Stimulated activated CD4-positive, alpha-beta T cell treated with anti-CD3 and anti-CD28 coated beads, TNF-alpha, amount 100 ng/mL, for 1 hour (primary cell): ENCODE measurements around the gene TRIM31.

Experiments
- DNase-seq, 3 donors: peaks; one replicate each; pipeline ENCODE4 v3.0.0-alpha.2; 2020; ENCODE audit warnings: low read depth in 3 of 3, low spot score in 1 of 3

TRIM31 gene

DNA sequence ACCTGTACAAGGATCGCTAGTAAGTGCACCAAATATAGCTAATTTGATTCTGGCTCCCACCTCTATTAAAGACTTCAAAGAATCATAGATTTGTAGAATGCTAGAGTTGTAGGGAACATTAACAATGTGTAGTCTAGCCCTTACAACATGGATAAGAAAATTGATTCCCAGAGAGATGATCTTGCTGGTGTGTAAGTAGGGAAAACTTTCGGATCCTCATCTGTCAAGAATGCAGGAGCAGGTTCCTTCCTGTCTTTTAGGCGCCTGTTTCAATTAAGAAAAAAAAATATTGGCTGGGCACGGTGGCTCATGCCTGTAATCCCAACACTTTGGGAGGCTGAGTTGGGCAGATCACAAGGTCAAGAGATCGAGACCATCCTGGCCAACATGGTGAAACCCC is 25.0 kb downstream of the TRIM31 start:
- no peak for DNase-seq

DNA sequence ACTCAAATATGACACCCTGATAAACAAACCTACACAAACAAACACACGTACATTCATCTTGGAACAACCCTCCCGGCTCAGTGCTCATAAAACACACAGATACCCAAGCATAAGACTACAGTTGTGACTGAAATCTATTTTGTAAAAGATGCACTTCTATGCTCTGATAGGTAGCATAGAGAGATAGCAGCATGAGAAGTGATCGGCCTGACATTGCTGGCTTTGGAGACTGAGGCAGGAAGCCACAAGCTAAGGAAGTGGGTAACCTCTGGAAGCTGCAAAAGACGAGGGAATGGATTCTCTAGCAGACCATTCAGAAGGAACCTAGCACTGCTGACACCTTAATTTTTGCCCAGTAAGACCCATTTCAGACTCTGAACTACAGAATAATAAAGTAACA is 35.7 kb downstream of the TRIM31 start:
- DNase-seq: no peak

DNA sequence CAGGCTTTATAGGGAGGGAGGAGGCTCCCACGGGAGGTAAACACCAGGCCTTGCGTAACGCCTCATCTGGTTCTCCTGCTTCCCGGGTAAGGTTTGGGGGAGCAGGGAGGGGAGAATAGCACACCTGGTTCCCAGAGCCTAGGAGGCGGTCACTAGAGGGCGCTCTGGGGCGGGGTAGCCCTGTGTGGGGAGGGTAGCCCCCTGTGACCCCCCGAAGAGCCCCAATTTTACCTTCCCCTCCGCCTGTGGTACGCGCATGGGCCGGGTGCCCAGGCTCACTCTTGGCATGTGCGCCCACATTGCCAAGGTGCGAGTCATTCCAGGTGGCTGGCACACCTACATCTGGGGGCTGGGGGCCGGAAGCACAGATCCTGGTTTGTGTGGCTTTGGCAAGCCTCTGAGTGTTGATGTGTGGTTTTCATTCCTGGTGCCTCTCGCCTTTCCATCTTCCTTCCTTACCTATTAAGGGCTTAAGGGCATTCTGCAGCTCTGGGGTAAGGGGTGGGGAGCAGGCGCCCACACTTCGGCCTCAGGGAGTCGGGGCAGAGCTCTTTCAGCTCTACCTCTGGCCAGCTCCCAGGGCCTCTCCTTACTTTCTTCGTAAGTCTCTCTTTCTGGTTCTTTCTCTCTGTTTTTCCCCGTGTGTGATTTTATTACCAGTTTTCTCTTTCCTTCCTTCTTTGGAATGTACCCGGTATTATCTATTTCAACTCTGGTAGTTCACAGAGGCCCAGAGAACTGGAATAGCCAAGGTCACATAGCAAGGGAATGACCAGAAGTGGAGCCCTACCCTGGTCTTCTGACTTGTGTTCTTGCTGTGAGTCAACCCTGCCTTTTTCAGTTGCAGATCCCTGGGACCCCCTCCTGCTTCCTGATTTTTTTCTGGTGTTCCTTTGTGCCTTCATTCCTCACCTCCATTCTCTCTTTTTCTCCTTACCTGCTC is 36.8 kb downstream of the TRIM31 start:
- no peak for DNase-seq

DNA sequence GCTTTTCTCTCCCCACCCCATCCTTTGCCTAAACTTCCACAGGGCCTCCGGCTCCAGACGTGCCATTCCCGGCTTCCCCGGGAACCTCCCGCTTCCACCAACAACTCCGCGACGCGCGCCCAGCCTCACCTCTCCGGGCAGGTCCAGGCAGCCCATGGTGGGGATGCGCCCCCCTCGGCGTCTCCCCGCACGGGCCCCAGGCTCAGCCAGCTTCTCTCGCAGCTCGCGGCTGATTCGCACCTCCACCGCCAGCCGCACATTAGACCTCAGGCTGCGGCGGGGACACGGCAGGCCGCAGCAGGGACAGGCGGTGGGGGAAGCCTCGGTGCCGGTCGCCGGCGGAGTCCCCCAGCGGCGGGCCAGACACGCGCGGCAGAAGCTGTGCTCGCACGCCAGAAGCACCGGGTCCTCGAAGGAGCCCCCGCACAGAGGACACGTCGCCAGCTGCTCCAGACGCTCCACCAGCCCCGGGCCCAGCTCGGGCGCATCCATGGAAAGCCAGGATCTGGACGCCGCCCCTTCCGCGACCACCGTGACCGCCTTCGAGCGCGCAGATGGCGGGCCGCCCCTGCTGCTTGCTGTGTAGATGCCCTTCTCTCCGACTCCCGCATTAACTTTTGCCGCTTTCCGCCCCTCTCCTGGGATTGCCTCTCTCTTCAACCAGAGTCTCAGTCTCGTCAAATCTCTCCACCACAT is 37.6 kb downstream of the TRIM31 start, which contains the start of gene RNF39:
TSS of gene RNF39 (minus strand) at position 676 of the 696 bp plus-strand sequence. CDS start at position 492, 184 bp downstream.
- no peak for DNase-seq

DNA sequence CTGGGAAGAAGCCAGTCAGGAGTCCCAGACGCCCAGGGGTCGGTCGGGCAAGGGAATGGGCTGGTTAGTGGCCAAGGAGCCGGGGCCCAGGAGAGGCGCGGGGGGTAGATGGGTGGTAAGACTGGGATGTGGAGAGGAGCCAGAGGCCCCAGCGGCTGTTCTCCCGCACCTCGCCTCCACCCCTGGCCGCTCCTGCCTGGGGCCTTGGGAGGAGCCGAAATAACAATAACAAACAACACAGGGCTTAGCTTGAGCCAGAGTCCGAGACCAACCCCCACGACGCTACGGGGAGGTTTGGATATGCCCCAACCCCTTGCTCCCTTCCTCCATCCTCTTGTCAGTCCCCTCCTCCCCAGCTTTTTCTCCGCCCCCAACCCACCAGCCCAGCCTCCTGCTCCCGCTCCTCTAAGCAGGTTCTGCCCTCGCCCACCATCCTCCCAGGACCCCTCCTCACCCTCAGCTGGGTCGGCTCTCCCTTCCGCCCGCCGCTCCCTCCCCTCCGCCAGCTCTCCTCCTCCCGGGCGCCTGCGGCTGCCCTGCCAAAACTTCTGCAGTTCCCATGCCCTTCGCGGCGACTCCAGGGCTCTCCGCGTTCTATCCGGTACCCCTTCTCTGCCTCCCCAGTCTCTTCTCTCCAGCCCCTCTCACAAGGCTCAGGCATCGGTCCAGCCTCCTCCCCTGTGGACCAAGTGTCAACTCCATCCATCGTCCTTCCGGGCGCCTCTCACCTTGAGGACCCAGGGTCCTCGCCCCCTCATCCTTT is 38.4 kb downstream of the TRIM31 start:
- DNase-seq: no peak

DNA sequence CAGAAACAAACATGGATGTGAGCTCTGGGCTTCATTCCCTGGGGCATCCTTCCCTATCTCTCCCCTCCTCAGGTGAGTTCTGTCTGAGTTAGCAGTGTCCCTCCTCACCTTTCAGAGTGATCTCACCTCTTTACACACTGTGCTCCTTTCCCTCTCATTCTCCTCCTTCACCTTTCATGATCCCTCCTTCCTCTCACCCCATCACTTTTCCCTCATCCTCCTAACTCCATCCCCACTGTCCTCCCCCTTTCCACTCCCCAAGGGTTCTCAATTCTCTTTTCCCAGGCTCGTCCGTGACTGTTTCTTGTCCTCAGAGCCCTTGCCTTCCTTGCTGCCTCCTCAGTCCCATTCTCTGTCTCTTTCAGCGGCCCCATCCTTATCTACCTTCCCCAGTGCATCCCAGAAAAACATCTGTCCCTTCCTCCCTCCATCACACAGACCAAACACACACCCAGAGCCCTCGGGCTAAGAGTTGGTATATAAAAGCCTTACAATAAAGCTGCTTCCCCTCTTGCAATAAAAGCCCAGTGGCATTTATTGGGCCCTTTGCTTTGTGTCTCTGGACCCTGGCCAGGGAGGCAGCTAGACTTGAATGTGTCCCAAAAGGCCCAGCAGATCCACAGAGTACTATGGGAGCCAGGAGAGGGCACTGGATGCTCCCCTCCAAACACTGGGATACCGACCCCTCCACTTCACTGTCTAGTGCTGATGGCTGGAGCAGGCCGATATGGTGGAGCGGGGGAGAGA is 39.2 kb downstream of the TRIM31 start:
- no peak for DNase-seq

DNA sequence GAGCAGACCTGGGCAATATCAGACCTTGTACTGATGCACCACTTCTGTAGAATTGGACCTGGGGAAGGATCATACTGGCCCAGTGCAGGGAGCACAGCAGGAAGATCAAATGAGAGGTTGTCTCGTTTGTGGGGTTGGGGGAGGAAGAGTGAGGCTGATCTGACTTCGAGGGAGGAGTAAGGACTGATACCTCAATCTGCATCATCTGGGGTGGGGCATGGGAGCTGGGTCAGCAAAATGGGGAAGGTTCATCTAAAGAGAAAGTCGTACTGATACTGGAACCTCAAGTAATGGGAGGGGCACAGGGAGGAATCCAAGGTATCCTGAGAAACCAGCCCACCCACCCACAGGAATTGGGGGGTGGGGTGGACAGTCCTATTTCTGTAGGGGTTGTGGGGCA is 41.0 kb downstream of the TRIM31 start:
- DNase-seq: no peak

DNA sequence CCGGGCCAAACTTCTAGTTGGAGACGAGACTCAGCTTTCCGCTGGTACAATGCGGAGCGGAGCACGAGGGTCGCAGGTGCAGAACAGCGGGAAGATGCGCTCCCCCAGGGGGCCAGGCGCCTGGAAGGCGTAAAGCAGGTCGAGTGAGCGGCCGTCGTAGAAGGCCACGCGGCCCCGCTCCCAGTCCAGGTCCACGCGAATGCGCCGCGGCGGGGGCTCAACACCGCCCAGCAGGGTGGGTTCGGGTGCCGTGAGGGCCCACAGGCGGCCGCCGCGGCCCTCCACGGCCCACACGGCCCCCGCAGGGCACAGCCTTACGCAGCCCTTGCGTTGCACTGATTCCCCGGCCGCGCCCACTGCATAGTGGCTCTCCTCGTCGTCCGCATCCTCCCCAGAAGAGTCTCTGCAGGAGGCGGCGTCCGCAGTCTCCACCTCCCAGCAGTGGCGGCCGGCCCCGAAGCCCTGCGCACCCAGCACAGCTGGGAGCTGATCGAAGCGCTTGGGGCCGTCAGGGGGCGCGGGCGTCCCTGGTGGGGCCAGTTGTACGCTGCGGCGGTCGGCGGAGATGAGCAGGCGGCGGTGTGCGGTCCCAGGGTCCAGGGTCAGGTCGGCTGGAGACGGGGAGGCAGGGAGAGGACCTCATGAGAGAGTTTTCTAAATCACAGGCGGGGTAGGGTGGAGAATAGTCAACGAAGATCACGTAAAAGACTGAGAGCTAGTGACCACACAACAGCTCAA is 41.6 kb downstream of the TRIM31 start:
- no peak for DNase-seq

DNA sequence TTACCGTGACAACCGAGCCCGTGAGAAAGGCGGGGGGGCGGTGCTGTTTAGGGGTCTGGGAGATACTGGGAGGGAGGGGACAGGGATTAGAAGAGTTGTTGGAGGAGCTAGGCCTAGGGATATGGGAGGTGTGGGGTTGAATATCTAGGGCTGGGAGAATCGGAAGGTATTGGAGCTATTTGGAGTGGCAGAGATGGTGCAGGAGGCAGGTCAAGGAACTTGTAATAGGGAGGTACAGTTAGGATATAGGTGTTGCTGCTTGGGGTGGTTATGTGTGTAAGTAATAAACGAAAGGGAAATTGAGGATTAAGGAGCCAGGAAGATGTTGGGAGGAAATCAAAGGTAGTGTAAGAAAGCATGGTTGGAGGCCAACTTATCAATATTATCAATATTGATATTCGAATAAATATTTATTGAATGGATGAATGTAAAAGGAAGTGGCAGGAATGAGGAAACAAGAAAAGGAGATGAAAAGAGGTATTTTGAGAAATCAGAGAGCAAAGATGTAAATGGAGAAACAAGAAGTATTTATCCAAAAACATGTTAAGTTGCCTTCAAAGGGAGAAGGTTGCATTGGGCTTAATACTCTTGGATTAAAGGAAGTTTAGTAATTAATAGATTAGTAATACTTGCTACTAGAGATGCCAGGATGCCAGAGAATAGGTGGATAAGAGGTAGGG is 45.3 kb downstream of the TRIM31 start:
- no peak for DNase-seq

DNA sequence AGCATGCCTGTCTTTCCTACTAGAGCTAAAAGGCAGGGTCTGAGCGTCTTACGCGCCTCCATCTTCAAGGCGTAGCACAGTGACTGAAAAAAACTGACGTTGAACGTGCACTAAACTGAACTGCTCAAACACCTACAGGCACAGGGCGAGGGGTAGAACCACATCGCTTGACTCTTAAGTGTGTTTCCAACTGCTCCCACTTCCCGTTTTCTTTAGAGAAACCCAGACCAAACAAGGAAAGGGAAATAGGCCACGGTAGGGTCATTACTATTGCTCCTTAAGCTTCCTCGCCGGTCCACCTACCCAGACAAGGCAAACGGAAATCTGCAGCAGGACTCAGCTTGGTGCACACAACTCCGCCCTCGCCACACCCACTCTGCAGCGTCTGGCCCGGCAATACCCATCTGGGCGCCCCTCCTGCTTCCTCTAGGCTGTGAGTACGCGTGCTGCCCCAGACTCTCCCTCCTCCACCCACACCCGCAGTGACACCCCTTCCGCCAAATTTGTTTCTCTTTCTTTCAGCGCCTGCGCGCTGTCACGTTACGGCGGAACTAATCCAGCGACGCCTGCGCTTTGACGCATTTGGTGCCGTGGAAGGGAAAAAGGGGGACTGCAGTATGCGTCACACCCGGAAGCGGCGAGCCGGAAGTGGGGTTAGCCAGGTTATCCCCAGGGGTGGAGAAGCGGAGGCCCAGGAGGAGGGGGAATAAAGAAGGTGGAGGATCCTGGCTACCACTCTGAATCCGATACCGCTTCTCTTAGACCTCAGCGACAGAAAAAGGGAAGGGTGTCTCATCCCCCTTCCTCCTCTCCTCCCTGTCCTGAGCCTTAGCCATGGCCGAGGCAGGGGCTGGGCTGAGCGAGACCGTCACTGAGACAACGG is 46.1 kb downstream of the TRIM31 start, which contains the start of gene PPP1R11:
TSS of gene PPP1R11 (plus strand) at position 622 of the 883 bp plus-strand sequence. CDS start at position 835, 213 bp downstream.
- peak; percentile 93 to 98 (median 97) for DNase-seq

DNA sequence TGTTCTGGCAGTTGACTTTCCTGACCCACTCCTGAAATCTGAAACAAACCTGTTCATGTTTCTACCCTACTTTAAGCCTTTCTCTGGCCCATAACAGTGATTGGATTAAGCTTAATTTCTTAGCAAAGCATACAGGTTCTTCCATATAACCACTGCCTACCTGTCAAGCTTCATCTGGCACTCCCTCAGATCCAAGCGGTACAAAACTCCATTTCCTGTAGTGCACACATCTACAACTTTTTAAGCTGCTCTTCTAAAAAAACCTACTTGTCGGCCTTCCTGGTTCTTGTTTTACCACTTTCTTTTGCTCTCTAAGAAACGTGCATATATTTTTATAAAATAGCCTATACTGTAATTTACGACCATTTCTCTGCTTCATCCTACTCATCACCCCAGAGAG is 46.8 kb downstream of the TRIM31 start:
- no peak for DNase-seq

DNA sequence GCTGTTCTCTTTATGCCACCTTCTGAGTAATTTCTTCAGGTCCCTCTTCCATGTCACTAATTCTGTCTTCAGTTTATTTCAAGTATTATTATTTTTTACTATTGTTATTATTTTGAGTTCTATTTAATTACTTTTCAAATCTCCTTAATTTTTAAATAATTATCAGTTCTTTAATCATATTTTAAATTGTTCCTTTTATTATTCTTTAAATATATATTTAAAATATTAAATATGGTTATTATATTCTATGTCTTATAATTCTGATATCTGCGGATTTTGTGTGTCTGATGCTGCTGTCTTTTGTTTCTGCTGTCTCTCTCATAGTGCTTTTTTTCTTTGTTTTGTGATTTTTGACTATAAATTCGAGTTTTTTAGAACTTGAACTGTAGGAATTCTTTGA is 49.6 kb downstream of the TRIM31 start:
- DNase-seq: no peak

DNA sequence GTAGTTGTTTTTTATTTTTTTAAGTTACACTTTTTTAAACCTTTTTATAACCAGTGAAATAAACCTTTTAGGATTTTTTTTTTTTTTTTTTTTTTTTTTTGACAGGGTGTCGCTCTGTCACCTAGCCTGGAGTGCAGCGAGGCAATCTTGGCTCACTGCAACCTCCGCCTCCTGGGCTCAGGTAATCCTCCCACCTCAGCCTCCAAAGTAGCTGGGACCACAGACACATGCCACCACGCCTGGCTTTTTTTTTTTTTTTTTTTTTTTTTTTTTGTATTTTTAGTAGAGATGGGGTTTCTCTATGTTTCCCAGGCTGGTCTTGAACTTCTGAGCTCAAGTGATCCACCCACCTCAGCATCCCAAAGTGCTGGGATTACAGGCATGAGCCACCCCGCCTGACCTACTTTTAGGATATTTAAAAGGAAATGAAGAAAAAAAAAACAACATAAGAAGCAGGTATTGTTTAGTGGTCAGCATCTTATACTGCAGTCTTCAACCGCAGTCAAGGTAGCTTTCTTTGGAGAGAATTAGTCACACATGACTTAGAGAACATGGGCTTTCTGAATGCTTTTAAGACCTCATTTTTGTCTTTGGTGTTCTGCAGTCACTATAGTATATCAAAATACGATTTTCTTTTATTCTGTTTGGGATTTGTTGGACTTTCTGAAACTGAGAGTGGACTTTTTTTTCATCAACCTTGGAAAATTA is 50.3 kb downstream of the TRIM31 start:
- no peak for DNase-seq

DNA sequence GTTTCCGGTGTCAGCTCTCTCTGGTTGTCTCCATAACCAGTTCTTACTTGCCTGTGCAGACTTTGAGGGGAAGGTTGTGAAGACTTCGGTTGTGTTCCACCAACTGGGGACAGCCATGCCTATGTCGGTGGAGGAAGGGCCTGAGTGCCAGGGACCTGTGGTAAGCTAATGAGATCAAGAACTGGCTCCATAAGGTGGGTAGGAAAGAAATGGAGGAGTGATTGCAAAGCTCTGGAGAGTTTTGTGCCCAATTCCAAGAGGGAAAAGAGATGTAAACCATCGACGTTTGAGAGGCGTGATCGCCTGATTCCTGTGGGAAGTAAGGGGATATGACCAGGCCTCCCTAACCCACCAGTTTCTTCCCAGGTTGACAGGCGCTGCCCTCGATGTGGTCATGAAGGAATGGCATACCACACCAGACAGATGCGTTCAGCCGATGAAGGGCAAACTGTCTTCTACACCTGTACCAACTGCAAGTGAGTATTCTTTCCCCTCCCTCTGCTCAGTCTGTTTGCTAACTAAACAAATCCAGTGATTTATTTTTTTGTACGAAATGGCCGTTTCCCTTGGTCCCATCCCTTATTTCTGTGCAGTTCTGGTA is 50.9 kb downstream of the TRIM31 start:
- no peak for DNase-seq

DNA sequence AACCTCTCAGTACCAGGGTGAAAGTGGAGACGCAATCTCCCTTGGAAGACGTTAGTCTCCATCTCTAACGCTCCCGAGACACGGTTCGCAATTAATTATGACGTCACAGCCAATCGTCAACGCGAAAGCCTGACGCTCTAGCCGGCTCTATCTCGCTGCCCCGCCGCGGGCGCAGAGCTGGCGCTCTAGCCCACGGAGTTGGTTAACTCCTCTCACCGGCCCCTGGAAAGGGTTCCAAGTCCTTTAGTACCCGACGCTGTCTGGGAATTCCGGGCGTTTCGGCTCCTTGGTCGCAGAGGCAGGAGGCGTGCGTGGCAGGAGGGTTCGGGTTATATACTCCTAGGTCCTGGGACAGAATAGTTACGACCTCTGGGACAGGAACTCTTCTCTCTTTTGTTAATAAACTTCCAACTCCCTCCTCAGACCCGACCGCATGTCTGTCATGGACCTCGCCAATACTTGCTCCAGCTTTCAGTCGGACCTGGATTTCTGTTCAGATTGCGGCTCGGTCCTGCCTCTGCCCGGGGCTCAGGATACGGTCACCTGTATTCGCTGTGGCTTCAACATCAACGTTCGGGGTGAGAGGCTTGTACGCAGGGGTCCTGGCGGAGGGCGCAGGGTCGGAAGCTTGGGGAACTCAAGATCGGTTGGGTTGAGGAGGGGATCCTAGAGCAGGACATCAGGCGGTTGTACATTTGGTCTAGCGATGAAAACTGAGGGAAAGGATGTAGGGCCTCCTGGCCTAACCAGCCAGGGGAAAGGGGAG is 51.6 kb downstream of the TRIM31 start, which contains the start of gene POLR1H:
TSS of gene POLR1H (plus strand) at position 174 of the 766 bp plus-strand sequence. CDS start at position 434, 260 bp downstream.
- DNase-seq: peak; percentile 65 to 72 (median 67)

DNA sequence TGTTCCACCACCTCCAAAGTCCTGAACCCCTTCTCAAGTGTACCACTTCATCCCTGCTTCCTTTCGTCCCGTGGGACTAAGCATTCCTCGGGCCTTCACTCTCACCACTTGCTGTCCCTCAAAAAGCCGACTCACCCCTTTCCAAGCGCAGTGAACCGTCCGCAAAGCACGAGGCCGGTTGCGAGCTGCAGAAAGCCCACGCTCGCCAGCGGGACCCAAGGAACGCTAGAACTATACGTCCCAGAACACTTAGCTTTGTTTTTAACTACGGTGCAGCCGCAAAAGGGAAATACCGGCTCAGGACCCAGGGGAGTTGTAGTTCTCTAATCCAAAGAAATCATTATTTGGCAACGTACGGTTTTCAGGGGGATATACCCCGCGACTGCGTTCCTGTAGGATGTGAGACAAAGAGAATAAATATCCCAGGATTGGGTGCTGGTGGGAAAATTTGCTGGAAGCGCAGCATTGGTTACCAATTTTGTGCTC is 52.2 kb downstream of the TRIM31 start:
- no peak for DNase-seq
